GM11168 (cell line): ENCODE data around the gene ZNF646.

Source experiments
- in situ Hi-C: fragments of 300-500 bp; cut with MboI; formaldehyde crosslinking; loops from one replicate; pipeline ENCODE4 v1.12.0; 2022; ENCODE audit warnings: low sequenced_read_pairs; ENCODE audit not compliant: unreplicated experiment

Gene ZNF646

DNA sequence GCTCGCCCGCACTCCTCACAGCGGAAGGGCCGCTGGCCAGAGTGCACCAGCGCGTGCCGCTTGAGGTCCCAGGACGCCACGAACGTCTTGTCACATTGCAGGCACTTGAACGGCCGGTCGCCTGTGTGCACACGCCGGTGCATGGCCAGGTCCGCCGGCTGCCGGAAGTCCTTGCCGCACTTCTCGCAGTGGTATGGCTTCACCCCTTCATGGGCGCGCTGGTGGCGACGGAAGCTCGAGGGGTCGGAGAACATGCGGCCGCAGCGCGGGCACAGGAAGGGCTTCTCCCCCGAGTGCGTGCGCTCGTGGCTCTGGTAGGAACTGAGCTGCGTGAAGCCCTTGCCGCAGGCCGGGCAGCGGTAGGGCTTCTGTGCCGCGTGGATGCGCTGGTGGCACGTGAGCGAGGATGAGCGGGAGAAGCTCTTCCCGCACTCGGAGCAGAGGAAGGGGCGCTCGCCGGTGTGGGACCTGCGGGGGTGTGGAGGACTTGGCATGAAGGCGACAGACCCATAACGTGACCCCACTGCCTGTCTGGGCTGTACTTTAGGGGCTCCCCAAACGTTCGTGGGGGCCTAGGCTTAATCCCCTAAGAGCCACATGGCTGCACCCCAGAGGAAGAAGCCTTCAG, 12.3 kb upstream of the ZNF646 start:
- in situ Hi-C loops = no loop called here

DNA sequence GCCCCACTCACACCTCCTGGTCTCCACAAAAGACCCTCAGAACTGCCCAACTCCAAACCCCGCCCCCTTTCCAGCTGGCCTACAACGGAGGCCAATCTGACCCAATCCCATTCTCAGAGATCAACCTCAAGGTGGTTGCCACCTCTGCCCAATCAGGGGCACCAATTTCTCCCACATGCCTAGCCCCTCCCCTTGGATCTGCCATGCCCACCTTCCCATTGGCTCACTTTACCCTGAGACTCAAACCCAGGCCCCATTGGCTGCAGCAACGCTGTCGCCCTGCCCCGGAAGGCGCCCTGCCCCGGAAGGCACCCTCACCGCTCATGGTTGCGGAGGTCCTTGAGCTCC, 10.8 kb upstream of the ZNF646 start:
- in situ Hi-C loops = no loop called here

DNA sequence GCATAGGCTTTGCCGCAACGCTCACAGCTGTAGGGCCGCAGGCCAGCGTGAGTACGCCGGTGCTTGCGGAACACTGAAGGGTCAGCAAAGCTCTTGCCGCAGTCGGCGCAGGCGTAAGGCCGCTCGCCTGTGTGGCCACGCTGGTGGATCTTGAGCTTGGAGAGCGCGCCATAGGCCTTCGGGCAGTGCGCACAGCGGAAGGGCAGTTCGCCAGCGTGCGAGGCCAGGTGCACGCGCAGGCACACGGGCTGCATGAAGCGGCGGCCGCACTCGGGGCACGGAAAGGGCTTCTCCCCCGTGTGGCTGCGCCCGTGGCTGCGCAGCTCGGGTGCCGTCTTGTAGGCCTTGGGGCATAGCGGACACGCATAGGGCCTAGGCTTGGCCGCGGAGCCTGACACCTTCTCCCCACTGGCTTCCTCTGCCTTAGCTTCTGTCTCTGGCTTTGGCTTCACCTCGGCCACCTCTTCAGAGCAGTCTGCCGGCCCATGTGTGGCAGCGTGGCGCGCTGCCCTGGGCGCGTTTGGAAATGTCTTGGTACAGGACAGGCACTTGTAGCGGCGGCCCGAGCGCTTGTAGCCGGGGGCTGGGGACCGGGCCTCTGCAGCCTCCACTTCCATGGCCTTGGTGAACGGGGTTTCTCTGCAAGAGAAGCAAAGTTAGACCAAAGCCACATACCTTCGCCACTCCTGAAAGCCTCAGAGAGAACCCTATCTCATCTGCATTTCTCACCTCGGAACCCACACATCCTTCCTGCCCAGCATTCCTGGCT, 10.2 kb upstream of the ZNF646 start:
- in situ Hi-C loops = no loop called here

DNA sequence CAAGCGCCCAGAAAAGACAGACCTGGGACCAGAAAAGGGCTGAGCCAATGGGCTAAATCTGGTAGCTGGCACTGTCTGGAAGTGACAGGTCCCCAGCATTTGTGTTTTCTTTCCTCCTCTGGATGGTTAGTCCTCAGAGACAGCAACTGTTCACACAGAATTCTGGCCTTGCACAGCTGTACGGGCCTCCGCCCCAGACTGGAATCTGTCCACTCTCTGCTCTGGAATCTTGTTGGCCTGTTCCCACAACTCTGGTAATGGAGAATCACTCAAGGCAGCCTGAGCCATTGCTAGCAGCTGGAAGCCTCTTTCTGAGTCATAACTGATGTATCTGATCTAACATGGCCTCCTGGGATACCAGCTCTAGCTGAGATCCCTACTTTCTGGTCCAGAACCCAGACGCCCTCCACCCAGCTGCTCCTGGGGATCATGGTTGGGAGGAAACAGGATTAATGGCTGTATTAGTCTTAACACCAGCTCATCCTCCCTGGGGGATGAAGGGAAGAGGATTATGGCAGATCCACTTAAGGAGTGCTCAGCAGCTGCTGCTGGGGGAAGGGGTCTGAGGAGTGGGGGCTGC, 9.2 kb upstream of the ZNF646 start:
- in situ Hi-C loops = no loop called here

GRCh38 chr16:31067342-31067741, 6.9 kb upstream of the ZNF646 start:
- in situ Hi-C loops = no loop called here

DNA sequence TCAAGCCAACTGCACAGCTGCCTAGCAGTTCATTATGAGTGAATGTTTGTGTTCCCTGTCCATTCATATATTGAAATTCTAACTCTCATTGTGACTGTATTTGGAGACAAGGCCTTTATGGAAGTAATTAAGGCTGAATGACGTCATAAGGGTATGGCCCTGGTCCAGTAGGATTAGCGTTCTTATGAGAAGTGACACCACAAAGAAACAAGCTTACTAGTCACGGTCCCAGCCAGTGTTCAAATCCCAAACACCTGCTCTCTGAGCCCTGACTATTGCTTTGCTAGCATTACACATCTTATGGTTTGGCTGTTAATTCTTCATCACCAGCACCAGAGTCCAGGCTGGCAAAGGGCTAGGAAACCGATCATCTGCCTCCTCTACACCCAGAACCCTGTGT, 2.4 kb upstream of the ZNF646 start:
- in situ Hi-C loops = no loop called here

DNA sequence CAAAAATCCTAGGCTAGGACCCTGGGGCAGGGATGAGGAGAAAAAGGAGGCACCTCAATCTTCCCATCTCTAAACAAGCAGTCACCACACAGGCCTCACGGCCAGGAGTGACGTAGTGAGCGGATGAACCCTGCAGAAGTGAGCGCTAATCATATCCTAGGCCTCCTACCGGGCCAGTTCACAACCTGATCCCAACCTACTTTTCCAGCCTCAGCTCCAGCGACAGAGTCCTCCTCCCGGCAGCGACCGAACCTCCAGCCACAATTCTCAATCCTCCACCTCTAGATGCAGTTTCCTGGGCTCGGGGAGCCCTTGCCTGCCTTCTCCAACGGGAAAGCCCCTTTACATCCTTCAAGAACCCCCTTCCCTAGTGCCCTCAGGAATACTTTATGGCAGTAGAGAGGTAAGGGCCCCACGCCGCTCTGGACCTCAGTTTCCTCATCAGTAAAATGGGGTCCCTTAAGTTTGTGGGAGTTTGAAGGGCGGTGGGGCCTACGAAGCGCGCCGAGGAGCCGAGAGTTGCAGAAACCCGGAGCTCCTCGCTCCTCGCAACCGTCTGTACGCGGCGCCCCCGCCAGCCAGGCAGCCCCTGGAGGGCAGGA, 1.6 kb upstream of the ZNF646 start:
- in situ Hi-C loops = no loop called here

GRCh38 chr16:31073142-31073969, 866 bp upstream of the ZNF646 start:
- in situ Hi-C loops = no loop called here

DNA sequence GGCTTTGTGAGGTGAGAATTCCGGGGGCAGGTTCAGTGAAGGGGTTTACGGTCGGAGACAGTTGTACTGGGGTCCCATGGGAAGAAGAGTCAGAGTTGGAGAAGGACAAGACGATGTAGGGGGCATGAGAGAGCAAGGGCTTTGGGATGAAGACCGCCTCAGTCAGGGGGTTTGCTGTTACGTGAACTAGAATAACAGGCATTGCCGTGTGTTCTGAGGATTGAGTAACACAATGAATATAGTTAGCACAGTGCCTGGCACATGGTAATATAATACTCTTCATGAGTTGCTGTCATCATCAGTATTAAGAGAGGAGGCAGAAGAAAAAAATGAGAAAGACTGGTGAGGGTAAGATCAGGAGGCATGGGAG, 577 bp downstream of the ZNF646 start:
- in situ Hi-C loops = no loop called here

DNA sequence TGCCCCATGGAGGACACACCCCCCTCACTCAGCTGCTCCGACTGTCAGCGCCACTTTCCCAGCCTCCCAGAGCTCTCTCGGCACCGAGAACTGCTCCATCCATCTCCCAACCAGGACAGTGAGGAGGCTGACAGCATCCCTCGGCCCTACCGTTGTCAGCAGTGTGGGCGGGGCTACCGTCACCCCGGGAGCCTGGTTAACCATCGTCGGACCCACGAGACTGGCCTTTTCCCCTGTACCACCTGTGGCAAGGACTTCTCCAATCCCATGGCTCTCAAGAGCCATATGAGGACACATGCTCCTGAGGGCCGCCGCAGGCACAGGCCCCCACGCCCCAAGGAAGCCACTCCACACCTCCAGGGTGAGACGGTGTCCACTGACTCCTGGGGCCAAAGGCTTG, 2.1 kb downstream of the ZNF646 start:
- in situ Hi-C loops = no loop called here

GRCh38 chr16:31077024-31077423, 2.8 kb downstream of the ZNF646 start:
- in situ Hi-C loops = no loop called here

DNA sequence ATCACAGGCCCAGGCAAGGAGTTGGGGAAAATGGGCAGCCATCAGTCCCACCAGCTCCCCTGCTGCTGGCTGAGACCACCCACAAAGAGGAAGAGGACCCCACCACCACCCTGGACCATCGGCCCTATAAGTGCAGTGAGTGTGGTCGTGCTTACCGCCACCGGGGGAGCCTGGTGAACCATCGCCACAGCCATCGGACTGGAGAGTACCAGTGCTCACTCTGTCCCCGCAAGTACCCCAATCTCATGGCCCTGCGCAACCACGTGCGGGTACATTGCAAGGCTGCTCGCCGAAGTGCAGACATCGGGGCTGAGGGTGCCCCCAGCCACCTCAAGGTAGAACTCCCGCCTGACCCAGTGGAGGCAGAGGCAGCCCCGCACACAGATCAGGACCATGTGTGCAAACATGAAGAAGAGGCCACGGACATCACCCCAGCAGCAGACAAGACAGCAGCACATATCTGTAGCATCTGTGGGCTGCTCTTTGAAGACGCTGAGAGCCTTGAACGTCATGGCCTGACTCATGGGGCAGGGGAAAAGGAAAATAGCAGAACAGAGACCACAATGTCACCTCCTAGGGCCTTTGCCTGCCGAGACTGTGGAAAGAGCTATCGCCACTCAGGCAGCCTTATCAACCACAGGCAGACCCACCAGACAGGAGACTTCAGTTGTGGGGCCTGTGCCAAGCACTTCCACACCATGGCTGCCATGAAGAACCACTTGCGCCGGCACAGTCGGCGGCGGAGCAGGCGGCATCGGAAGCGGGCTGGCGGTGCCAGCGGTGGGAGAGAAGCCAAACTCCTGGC, 3.6 kb downstream of the ZNF646 start:
- in situ Hi-C loops = no loop called here

- in situ Hi-C loops = no loop called here
Observed at GRCh38 chr16:31078597-31079341, 4.5 kb downstream of the ZNF646 start.

- in situ Hi-C loops = no loop called here
Observed at GRCh38 chr16:31079342-31079944, 5.2 kb downstream of the ZNF646 start.

GRCh38 chr16:31080035-31080629, 5.9 kb downstream of the ZNF646 start:
- in situ Hi-C loops = no loop called here

- in situ Hi-C loops = no loop called here
Observed at GRCh38 chr16:31080756-31081419, 6.7 kb downstream of the ZNF646 start.

DNA sequence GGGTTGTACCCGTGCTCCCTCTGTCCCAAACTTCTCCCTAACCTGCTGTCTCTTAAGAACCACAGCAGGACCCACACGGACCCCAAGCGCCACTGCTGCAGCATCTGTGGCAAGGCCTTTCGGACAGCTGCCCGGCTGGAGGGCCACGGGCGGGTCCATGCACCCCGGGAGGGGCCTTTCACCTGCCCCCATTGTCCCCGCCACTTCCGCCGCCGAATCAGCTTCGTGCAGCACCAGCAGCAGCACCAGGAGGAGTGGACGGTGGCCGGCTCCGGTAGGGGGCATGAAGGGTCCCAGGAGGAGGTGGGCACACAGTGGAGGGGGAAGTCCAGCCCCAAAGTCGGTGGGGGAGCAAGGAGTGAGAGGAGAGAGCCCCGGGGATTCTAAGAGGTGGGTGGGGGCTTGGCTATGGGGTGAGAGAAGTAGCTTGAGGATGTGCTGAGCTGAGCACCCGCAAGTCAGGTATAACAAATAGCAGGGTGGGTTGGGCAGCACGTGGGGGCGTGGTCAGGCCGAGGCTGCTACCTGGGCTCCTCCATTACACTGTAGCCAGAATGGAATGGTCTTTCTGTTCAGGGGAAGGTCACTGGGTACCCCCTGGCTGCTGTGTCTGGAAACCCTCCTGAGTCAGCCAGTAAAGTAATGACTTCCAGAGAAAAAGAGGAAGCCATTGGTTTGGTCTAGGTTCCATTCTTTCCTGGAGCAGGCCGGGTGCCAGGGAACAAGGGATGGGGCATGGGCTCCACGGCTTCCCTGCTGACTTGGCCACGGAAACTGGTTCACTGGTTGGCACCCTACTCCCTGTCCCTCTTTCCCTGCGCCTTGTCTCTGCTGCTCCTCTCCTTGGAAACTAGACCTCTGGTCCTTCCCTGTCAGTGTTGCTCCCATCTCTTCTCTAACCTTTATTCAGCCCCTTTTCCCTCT, 7.5 kb downstream of the ZNF646 start:
- in situ Hi-C loops = no loop called here
